ENCODE results near the gene NCAM2.
"Not testable (repeated sequence)": the region's sequence is repeated elsewhere in the genome, so short reads cannot be mapped to it uniquely, and the experiment has no call there.

NCAM2 gene

GRCh38 chr21:21332492-21332891, 334.3 kb downstream of the NCAM2 start:
- no peak for DNase-seq (ENCODE audit: low read depth)

- no peak for DNase-seq (ENCODE audit: low read depth)
Observed at GRCh38 chr21:21341041-21341440, 342.8 kb downstream of the NCAM2 start.

- DNase-seq (ENCODE audit: low read depth), result no peak
Observed at GRCh38 chr21:21345296-21345695, 347.1 kb downstream of the NCAM2 start.

GRCh38 chr21:21345872-21346271, 347.7 kb downstream of the NCAM2 start:
- no peak for DNase-seq (ENCODE audit: low read depth)

GRCh38 chr21:21366277-21366676, 368.1 kb downstream of the NCAM2 start:
- DNase-seq (ENCODE audit: low read depth), result no peak

- no peak for DNase-seq (ENCODE audit: low read depth)
Observed at GRCh38 chr21:21367583-21367982, 369.4 kb downstream of the NCAM2 start.

- no peak for DNase-seq (ENCODE audit: low read depth)
Observed at GRCh38 chr21:21373969-21374368, 375.8 kb downstream of the NCAM2 start.

- DNase-seq (ENCODE audit: low read depth), result no peak
Observed at GRCh38 chr21:21383126-21383525, 384.9 kb downstream of the NCAM2 start.

GRCh38 chr21:21384977-21385376, 386.8 kb downstream of the NCAM2 start:
- no peak for DNase-seq (ENCODE audit: low read depth)

GRCh38 chr21:21385404-21385803, 387.2 kb downstream of the NCAM2 start:
- no peak for DNase-seq (ENCODE audit: low read depth)

- no peak for DNase-seq (ENCODE audit: low read depth)
Observed at GRCh38 chr21:21387916-21388315, 389.7 kb downstream of the NCAM2 start.

- no peak for DNase-seq (ENCODE audit: low read depth)
Observed at GRCh38 chr21:21394064-21394463, 395.9 kb downstream of the NCAM2 start.

- no peak for DNase-seq (ENCODE audit: low read depth)
Observed at GRCh38 chr21:21396424-21396823, 398.2 kb downstream of the NCAM2 start.

GRCh38 chr21:21397464-21397863, 399.3 kb downstream of the NCAM2 start:
- DNase-seq (ENCODE audit: low read depth), result no peak

GRCh38 chr21:21401444-21401843, 403.2 kb downstream of the NCAM2 start:
- no peak for DNase-seq (ENCODE audit: low read depth)

GRCh38 chr21:21402187-21402586, 404.0 kb downstream of the NCAM2 start:
- DNase-seq (ENCODE audit: low read depth), result not testable (repeated sequence)

- not testable (repeated sequence) for DNase-seq (ENCODE audit: low read depth)
Observed at GRCh38 chr21:21404261-21404660, 406.1 kb downstream of the NCAM2 start.

GRCh38 chr21:21406921-21407320, 408.7 kb downstream of the NCAM2 start:
- no peak for DNase-seq (ENCODE audit: low read depth)

- no peak for DNase-seq (ENCODE audit: low read depth)
Observed at GRCh38 chr21:21412096-21412495, 413.9 kb downstream of the NCAM2 start.

GRCh38 chr21:21415741-21416140, 417.5 kb downstream of the NCAM2 start:
- no peak for DNase-seq (ENCODE audit: low read depth)

- no peak for DNase-seq (ENCODE audit: low read depth)
Observed at GRCh38 chr21:21434944-21435343, 436.7 kb downstream of the NCAM2 start.

GRCh38 chr21:21436012-21436534, 437.9 kb downstream of the NCAM2 start:
- no peak for DNase-seq (ENCODE audit: low read depth)

- DNase-seq (ENCODE audit: low read depth), result no peak
Observed at GRCh38 chr21:21439761-21440160, 441.6 kb downstream of the NCAM2 start.

GRCh38 chr21:21457077-21457476, 458.9 kb downstream of the NCAM2 start:
- DNase-seq (ENCODE audit: low read depth), result no peak

- no peak for DNase-seq (ENCODE audit: low read depth)
Observed at GRCh38 chr21:21458124-21458631, 460.0 kb downstream of the NCAM2 start.
